HG02840 (cell line): ENCODE results near the gene ADCY6.

Experiments
- ATAC-seq: cut with Tn5 transposase; IDR thresholded peaks from one replicate; pipeline ENCODE4 v1.9.1; 2021; ENCODE audit warnings: mild to moderate bottlenecking, moderate library complexity, moderate number of reproducible peaks; ENCODE audit not compliant: unreplicated experiment, low FRiP score

ADCY6 gene

GRCh38 chr12:48788854-48789775, at the start of gene ADCY6:
ADCY6 (minus strand) TSS chr12:48789089; CDS start chr12:48783434, 5,655 bp downstream.
- ATAC-seq = no peak

- no peak for ATAC-seq
Observed at GRCh38 chr12:48838048-48838447, 49.2 kb upstream of the ADCY6 start.

GRCh38 chr12:48832321-48833060, 43.6 kb upstream of the ADCY6 start:
- ATAC-seq = no peak

- no peak for ATAC-seq
Observed at GRCh38 chr12:48831257-48831656, 42.4 kb upstream of the ADCY6 start.

- no peak for ATAC-seq
Observed at GRCh38 chr12:48828841-48829575, 40.1 kb upstream of the ADCY6 start.

- no peak for ATAC-seq
Observed at GRCh38 chr12:48828293-48828692, 39.4 kb upstream of the ADCY6 start.

- ATAC-seq = no peak
Observed at GRCh38 chr12:48827513-48828096, 38.7 kb upstream of the ADCY6 start.

GRCh38 chr12:48827026-48827425, 38.1 kb upstream of the ADCY6 start:
- ATAC-seq = no peak

- no peak for ATAC-seq
Observed at GRCh38 chr12:48826209-48826855, 37.4 kb upstream of the ADCY6 start.

GRCh38 chr12:48824905-48825304, 36.0 kb upstream of the ADCY6 start:
- no peak for ATAC-seq

GRCh38 chr12:48824112-48824511, 35.2 kb upstream of the ADCY6 start:
- ATAC-seq = no peak

- no peak for ATAC-seq
Observed at GRCh38 chr12:48823281-48823680, 34.4 kb upstream of the ADCY6 start.

GRCh38 chr12:48822711-48823110, 33.8 kb upstream of the ADCY6 start:
- ATAC-seq = no peak

- no peak for ATAC-seq
Observed at GRCh38 chr12:48822139-48822538, 33.2 kb upstream of the ADCY6 start.

- ATAC-seq = no peak
Observed at GRCh38 chr12:48819986-48820725, 31.3 kb upstream of the ADCY6 start.

- no peak for ATAC-seq
Observed at GRCh38 chr12:48818831-48819590, 30.1 kb upstream of the ADCY6 start.

- no peak for ATAC-seq
Observed at GRCh38 chr12:48817873-48818830, 29.3 kb upstream of the ADCY6 start, which contains the start of gene CACNB3. CACNB3 (plus strand) TSS chr12:48818496; CDS start chr12:48818930, 434 bp downstream.
